Renal pelvis (tissue), 4 donors: Measurements from ENCODE around the gene SLC22A23. TPM values are rescaled to one million over a fixed set of nuclear protein-coding genes. Genes with fewer than 3 reads are reported as not detected.

ENCODE experiments used
- DNase-seq: peaks from one replicate; pipeline ENCODE4 v3.0.0-alpha.2; 2013
- polyA plus RNA-seq, 3 donors: library from polyadenylated mRNA; unstranded; fragments of 120-200 nt; gene quantifications; one replicate each; pipeline ENCODE4 v1.2.1, GENCODE V29; 2013; ENCODE audit not compliant: insufficient read length in 3 of 3

Gene SLC22A23
- polyA plus RNA-seq, 3 donors: 10.7 to 16.3 (median 14.0) TPM

DNA sequence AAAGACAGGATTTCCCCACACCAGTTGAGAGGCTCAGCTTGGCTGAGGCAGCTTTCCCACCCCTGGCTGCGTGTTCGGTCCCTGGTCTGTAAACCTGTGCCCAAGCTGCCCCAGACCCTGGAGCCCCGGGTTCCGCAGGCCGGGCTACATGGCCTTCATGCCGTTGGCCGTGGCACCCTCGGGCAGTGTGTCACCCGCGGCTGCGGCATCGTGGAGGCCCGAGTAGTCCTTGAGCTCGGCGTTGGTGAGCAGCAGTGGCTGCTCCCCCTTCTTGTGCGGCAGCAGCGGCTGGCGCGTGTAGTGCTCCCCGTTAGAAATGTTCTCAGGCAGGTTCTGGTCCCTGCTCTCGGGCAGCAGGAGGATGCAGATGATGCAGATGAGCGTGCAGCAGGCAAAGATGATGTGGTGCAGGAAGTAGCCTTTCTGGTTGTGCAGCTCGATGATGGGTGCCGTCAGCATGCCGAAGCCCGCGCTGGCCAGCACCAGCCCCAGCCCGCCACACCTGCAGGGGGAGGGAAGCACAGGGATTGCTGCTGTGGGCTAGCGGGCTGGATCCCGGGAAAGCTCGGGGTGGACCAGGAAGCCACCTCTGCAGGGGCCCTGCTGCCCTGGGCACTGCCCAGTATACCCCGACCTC is 183.8 kb downstream of the SLC22A23 start:
- DNase-seq: no peak

DNA sequence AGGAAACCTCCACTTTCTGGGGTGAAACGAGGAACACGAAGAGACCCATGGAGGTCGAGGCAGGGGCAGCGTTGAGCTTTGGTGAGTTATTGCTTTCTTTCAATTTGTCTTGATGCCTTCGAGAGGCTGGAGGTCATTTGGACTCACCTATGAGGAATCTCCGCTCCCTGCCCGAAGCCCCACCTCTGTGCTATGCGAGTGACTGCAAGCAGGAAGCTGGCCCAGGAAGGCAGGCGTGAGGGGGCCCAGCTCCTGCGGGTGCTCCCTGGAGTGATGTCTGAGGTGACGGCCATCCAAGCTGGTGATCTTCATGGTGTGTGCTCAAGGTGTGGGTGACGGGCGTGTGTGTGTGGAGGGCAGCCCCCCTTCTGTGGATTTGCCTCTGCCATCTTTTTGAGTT is 185.1 kb downstream of the SLC22A23 start:
- no peak for DNase-seq

DNA sequence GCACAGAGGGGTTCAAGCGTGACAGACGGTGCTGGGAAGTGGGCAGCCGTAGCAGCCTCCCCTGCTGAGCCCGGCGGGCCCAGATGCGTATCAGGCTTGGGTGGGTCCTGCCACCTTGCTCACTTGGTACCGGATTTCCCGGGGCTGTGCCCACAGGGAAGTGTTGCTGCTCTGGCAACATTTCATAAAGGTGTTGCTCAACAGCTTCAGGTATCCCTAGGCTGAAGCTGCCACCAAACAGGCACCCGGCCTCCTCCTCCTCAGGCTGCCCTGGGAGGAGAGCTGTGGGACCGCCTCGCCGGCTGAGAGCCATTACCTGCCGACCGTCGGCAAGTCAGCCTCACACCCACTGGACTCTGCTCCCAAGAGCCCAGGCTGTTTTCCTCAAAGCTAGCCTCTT is 186.6 kb downstream of the SLC22A23 start:
- no peak for DNase-seq

DNA sequence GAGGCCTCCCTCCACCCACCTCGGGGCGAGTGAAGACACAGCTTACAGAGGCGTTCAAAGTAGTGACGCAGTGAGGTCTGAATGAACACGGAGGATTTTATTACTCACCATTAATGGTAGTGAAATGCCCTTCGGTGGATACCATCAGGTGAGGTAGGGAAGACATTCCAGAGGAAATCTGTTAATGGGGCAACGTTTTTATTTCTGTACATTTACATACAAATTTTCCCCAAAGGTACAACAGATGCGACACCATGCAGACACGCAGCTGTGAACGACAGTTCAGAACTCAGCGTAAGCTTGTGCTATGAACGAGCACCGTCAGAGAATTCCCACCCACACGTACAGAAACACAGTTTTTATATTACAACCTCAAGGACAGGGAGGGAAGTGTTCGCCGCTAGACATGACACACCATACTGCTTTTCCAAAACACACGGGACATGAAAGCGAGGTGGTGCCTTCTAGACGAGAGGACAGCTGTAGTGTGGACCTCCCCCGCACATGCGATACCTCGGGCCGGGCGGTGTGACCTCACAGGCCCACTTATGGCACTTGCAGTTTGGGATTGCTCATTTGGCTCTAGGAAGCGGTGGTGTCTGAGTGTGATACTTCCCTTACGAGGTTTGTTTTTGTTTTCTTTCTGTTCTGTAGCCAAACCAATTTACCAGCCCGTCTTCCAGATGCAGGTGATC is 187.4 kb downstream of the SLC22A23 start:
- no peak for DNase-seq

DNA sequence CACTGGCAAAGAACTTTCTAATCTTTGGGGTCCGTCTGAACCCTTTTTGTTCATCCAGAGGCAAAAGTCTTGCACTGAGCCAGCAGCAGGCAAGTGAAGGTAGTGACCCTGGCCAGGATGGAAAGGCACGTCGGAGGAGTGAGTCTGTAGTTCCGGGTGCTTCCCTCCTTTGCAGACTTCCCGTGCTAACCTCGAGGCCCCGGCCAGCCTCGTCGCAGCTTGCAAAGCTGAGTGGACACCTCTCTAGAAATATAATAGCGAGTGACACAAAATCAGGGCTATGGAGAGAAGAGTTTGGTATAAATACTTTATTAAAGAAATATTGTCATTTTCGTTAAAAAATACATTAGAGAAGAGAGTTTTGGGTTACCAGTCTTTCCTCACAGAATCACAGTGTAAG is 188.2 kb downstream of the SLC22A23 start:
- no peak for DNase-seq

DNA sequence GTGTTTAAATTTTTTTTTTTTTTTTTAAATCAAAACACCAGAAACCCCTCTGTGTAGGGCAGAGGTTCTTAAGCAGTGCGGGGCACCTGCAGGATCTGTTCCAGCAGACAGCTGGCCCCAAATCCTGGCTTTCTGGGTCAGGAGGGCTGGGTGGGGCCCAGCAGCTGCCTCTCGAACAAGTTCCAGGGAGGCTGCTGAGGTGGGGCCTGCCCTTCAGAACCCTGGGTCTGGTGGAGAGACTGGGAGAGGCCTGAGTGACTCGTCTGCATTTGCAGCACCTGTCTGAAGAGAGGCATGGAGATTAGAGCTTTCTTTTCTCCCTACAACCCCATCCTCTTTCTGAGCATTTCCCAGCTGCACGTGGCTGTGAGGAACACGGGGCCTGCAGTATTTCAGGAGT is 189.7 kb downstream of the SLC22A23 start:
- DNase-seq: no peak

DNA sequence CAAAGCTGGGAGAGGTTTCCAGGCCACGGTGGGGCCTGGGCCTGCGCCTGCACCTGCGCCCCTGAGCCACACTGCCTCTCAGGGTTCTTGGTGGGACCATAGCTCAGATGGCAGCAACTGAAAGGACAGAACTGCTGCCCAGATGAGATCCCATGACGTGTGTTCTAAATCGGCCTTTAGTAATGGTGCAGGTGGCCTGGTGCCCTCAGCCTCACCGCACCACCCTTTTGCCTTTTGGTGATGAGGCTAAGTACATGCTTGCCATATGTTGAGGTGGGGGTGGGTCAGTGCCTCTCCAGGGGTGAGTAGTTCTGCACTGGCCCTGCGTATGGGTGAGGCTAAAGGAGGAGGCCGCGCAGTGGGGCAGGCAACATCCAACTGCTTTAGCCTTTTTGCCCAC is 190.7 kb downstream of the SLC22A23 start:
- DNase-seq: no peak

DNA sequence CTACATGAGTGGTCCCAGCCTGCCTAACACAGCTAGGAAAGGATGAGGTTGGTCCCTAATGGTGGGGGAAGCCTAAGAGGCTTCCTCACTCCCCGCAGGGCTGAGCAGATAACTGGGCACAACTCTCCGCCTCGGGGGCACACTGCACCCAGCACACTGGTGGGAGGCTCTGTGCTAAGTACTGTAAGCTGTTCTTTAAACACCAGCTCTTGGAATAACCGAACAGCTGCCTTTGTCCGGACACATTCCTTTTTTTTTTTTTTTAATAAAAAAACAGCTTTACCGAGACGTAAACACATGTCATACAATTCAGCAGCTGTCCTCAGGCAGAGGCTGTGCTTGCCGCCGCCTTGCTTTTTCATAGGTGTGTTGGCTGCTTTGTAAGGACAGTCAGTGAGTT is 191.2 kb downstream of the SLC22A23 start:
- no peak for DNase-seq

DNA sequence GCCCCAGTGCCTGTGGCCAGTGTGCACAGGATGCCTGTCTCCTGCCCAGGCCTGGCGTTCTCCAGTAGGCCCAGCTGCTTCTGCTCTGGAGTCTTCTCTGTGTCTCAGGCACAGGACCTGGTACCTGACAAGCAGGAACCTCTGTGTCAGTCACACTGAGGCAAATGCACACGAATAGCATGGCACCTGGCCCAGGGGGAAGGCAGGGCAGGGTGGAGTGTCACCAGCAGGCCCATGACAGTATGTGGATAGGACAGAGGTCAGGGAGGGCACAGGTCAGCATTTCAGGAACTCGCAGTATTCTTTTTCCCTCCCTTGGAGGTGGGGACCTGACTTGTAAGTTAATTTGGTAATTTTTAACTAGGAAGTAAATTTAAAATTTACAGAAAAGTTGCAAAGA is 192.5 kb downstream of the SLC22A23 start:
- DNase-seq: no peak

DNA sequence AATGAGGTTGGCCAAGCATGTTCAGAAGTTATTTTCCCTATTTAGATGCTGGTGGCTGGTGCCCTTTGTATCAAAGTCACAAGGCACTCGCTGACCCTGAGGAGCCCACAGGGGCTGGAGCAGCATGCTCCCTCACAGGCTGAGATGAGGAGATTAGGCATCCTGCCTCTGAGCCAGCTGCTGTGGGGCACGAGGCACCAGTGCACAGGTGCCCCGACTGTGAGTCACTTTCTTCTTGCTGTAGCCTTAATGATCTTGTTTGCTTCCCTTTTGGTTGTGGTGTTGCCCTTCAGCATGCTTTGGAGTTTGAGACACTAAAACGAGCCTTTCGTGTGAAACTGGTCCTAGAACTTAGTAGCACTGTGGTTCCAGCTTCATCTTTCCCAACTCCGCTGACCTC is 193.8 kb downstream of the SLC22A23 start:
- DNase-seq: no peak

DNA sequence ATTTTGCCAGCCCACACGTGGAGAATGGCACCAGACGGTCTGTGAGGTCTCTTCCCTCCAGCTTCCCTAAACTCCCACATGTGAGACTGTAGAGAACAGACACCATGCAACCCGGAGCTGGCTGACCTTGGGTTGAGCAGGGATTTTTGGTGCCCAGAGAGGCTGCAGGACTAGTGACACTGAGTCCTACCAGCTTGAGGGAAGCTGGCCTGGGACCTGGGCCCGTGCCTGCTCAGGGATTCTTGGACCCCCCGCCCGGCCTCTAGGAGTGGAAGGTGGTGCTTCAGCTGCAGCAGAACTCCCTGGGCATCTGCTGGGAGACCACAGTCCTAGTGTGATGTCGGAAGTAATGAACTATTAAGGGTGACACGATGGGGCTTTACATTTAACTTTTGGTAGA is 194.9 kb downstream of the SLC22A23 start:
- no peak for DNase-seq

DNA sequence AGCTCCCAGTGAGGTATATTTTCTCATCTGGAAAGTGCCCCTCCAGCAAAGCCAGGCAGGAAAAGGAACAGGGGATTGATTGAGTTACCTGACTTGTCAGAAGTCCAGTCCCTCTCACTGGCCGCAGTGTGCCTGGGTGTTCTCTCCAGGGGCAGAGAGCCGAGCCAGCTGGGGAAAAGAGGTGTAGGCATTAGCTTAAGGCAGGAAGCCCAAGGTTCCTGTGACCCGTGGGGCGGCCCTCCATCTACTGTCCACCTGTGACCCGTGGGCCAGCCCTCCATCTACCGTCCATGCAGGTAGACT is 195.4 kb downstream of the SLC22A23 start:
- no peak for DNase-seq

DNA sequence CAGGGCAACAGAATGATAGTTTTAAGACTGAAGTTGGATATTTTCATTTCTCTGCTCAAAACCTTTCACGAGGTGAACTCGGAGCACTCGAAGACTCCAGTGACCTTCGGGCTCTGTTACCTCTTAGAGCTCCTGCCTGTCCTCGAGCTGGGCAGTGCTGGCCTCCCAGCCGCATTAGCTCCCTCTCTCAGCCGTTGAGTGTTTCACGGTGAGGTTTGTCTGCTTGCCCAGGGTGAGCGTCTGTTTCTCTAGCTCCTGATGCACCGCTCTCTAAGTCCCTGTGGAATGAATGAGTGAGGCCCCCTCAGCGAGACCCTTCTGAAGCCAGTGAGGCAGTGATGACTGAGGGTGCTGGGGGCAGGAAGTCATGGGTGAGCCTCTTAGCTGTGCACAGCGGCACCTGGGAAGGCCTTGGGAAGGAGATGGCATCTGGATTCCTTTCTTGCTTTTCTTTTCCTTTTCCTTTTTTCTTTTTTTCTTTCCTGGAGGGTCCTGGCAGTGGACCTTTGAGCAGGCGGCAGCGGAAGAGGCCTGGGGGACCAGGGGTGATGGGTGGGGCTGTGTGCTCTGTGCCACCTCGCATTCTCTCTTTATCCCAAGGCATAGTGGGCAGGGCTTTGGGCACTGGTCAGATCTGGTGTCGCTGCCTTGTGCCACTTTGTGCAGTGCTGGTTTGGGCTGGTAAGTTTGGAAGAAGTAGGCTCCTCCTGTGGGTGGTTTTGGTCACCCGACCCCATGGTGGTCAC is 195.9 kb downstream of the SLC22A23 start:
- DNase-seq: no peak

DNA sequence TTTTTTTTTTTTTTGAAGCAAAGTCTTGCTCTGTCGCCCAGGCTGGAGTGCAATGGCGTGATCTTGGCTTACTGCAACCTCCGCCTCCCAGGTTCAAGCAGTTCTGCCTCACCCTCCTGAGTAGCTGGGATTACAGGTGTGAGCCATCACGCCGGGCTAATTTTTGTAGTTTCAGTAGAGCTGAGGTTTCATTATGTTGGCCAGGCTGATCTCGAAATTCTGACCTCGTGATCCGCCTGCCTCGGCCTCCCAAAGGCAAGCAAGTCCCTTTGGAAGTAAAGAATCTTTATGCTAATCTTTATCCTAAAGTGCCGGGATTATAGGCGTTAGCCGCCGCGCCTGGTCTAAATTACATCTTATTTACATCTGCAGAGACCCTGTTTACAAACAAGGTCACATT is 196.6 kb downstream of the SLC22A23 start:
- DNase-seq: no peak

DNA sequence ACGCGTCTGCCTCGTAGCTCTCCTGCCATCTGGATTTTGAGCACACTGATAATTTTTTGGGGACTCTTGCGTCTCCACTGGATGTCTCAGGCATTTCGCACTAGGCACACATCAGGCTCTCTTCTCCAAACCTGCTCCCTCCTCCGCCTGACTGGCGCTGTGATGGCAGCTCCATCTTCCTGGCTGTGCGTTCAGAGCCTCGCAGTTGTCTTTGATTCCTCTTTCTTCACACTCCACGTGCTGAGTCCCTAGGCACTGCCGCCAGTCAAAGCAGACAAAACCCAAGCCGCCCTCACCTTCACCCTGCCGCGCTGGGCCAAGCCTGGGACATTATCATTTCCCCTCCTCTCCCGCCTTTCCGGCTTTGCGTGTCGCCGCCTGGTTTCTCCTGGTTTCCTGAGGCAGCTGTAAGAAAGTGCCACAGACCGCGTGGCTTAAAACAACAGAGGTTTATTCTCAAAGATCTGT is 197.3 kb downstream of the SLC22A23 start:
- no peak for DNase-seq

DNA sequence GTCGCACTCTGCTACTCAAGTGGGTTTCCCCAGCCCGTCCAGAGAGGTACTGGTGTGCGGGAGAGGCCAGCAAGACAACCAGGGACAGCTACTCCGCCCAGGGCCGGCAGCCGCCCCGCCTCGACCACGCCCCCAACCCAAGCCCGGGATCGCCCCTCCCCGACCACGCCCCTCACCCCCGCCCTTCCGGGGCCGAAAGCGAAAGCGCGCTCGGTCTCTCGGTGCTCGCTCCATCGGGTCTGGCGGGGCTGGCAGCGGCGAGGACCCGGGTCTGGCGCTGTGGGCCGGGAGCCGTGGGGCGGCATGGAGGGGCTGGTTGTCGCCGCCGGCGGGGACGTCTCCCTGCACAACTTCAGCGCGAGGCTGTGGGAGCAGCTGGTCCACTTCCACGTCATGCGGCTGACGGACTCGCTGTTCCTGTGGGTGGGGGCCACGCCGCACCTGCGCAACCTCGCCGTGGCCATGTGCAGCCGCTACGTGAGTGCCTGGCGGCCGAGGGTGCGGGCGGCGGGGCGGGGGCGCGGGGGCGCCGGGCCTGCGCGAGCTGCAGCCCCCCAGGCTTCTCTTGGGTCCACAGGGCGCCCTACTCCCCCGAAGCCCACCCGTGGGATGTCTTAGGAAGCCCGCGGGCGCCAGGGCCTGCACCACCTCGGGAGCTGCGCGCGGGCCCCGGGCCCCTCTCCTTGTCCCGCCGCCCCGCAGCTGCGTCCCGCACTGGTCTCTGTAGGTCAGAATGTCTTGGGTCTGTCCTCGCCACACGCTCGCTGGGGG is 197.9 kb downstream of the SLC22A23 start, which contains the start of gene PSMG4:
TSS of gene PSMG4 (plus strand) at position 228 of the 771 bp plus-strand sequence. CDS start at position 304, 76 bp downstream.
- peak; percentile 90 for DNase-seq

DNA sequence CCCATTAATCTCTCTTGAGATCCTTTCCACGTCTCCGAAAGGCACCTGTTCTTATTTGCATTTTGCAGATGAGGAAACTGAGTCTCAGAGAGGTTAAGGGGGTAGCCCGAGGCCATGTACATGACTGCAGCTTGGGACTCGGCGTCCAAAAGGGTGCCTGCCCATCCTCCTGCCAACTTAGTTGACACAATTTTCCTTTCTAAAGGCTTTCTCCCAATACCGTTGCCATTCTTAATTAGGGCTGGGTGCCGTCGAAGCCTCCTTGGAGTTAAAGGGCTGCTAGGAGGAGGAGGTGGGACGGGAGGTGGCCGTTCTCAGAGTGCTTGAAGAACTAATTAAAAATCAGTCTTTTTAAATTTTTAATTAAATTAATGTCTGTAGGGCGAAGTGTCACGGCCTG is 198.6 kb downstream of the SLC22A23 start:
- no peak for DNase-seq

DNA sequence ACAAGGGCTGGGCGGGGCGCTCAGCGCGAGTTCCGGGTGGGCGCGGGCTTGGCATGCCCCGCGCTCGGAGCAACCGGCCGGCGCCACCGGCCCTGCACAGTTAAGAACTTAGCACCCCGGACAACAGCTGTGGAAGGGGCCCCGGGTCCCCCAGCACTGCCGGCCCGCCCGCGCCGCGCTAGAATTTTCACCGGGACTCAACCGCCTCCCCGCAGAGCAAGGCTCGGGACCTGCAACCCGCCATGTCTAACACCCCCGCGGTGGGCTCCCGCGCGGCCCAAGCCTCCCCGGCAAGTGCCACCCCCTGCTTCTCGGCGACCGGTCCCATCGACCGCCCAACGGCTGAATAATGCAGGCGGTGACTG is 203.3 kb downstream of the SLC22A23 start:
- DNase-seq: no peak

DNA sequence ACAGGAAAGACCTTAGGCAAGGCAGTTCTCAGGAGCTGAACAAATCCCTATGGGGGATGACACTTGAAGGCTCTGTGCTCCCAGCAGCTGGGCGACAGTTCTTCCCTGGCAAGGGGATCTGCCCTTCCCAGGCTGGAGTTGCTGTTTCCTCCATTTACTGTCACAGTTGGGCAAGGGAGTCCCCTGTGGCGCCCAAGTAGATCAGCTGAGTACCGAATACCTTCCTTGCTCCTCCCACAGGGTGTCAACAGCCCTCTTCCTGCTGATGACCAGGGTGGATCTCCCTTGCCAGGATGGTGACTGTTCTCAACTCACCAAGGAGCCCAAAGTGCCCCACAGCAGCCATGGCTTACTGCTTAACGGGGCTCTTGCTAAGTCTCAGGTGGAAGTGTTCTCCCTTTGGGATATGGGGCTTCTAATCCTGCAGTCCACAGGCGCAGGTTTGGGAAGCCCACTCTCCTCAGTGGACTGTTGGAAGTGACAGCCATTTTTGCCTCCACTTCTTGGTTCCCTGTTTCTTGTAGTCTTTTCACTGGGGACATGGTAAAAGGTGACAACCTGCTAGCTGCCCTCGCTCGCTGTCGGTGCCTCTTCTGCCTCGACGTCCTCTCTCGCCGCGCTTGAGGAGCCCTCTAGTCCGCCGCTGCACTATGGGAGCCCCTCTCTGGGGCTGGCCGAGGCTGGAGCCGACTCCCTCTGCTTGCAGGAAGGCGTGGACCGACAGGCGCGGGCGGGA is 203.8 kb downstream of the SLC22A23 start:
- DNase-seq: no peak

DNA sequence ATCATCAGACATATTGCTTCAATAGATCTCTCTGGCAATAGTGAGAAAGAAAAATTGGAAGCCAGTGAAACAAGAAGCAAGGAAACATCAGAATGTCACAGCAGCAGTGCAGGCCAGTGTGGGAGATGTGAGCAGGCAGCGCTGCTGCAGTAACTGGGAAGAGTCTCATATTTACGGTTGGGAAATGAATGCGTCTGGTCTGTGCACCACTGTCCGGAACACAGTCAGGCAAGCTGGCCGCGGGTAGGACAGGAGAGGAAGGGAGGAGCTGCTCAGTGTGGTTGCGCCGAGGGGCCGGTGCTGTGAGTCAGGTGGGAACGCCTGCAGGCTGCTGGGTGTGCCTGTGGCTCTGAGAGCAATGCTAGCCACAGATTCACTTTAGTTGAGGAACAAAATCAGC is 204.5 kb downstream of the SLC22A23 start:
- DNase-seq: no peak

DNA sequence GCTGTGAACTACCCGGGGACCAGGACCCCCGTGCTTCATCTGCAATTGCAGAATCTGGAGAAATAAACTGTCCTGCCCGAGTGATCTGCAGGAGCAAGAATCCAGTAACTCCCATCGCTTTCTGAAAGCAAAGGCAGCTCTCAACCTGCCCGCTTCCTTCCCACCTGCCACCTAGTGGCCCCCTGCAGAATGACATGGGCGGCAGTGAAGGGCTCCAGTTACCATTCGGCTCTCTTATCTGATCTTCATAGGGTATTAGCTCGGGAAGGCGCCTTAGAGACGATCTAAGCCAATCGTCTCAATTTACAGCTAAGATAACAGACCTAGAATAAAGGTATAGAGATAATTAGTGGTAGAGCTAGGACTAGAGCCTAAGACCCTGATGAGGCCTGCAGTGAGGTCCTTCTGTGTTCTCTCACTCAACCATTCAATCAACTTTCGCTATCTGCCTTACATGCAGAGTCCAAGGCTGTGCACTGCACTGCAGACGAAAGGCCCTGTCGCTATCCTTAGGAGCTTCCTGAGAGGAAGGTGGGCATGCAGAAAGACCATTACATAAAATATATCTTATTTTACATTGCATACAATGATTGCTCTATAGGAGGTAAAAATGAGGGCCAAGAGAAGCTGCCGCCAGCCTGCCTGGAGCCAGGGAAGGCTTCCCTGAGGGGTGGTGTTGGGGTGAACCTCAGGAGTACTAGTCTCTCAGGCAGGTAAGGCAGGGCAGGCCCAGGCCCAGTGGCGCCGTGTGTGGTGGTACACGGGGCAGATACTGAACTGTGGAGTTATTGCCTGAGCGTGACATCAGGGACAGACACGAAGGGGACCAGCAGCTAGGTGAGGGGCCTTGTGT is 205.2 kb downstream of the SLC22A23 start:
- DNase-seq: peak; percentile 80
